HEK293T (cell line): Measurements from ENCODE around the gene CAPN12.

ENCODE experiments used
- BHLHE40 ChIP-seq: fragments of 450-650 bp; IDR thresholded peaks from 2 replicates; pipeline ENCODE4 v1.6.1; 2016; ENCODE audit warnings: mild to moderate bottlenecking, moderate library complexity, borderline replicate concordance
- FOXA1 ChIP-seq: fragments of 450-650 bp; IDR thresholded peaks from 2 replicates; pipeline ENCODE4 v1.6.1; 2016; ENCODE audit warnings: mild to moderate bottlenecking
- FOXK2 ChIP-seq: fragments of 450-650 bp; IDR thresholded peaks from 2 replicates; pipeline ENCODE4 v1.6.1; 2016; ENCODE audit warnings: mild to moderate bottlenecking
- FOXM1 ChIP-seq: fragments of 450-650 bp; IDR thresholded peaks from 2 replicates; pipeline ENCODE4 v1.6.1; 2017; ENCODE audit warnings: mild to moderate bottlenecking, borderline replicate concordance
- ZNF384 ChIP-seq: fragments of 450-650 bp; IDR thresholded peaks from 2 replicates; pipeline ENCODE4 v1.6.1; 2016

GRCh38 chr19:38726284-38726673, 18.0 kb downstream of the CAPN12 start:
- no peak for TF ChIP-seq BHLHE40
- no peak for TF ChIP-seq FOXA1
- TF ChIP-seq FOXM1: no peak
- TF ChIP-seq FOXK2: no peak
- TF ChIP-seq ZNF384: no peak
